ENCODE data around the gene ZFHX3.

The ZFHX3 gene

GRCh38 chr16:72862090-72862489 is 185.8 kb downstream of the ZFHX3 start:
- no peak for DNase-seq

DNA sequence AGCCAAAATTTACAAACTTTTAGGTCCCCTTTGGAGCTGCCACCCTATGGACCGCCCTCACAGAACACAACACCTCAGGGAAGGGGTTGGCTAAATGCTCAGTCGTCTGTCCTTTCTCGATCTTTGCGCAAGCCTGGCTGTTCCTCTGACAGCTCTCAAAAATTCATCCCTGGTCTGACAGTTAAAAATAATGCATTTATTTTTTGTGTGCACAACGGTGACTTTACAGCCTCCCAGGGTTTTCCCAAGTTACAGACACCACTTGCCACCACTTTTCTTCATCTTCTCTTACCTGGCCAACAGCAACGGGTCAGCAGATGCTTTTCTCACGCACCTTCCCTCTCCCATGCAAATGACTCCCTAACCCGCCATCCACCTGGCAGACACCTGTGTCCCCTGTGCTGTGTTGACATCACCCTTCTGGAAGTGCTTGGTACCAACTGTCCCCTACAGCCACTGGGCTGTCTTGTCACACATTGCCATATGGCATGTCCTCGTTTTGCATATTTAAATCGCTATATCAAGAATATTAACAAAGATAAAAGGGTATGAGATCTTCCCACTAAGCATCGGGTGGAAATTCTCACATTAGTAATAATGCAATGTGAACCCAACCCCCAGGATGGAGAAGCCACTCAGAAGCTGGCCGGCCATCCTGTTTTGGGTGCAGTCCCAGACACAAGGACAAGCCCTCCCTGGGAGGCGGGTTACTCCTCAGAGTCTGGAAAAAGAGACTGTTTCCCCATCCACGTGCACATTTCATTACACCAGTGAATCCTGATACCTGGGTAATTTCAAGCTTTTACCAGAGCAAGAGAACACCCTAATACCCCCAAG is 187.0 kb downstream of the ZFHX3 start:
- DNase-seq = no peak

DNA sequence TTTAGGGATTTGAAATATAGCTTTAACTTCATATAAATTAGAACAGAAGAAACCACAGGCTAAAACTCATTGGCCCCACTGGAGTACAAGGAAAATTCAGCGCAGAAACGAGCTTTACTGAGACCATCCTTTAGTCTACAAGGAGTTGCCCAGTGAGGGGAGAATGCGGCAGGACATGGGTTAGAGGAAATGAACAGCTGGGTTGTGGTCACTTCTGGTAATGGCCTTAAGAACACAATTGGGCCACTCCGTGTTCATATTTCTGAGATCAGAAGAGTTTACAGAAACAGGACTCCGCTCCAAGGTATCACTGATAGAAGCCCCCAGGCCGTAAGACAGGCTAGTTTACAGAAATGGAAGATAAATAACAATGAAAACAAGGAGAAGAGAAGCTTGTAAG is 188.3 kb downstream of the ZFHX3 start:
- no peak for DNase-seq

- DNase-seq = no peak
These were observed 189.0 kb downstream of the ZFHX3 start for GRCh38 chr16:72858665-72859493.

- DNase-seq = no peak
These were observed 189.9 kb downstream of the ZFHX3 start for GRCh38 chr16:72857834-72858664.

DNA sequence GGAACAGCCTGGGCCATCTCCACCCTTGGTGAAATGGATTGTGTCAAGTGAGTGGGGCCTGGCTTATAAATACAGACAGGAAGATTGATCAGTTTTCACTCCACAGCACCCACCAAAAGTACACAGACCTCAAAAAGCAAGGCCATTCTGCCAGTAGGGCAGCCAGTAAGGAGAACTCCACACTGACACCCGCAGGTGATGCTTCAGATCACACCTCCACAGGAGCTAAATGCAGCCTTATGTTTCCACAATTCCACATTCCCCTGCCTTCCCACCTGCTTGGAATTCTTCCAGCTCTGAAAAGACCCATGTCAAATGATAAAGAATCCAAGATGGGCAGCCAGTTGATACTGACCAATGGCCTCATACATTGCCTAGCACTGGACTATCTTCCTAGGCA is 191.1 kb downstream of the ZFHX3 start:
- DNase-seq = no peak

DNA sequence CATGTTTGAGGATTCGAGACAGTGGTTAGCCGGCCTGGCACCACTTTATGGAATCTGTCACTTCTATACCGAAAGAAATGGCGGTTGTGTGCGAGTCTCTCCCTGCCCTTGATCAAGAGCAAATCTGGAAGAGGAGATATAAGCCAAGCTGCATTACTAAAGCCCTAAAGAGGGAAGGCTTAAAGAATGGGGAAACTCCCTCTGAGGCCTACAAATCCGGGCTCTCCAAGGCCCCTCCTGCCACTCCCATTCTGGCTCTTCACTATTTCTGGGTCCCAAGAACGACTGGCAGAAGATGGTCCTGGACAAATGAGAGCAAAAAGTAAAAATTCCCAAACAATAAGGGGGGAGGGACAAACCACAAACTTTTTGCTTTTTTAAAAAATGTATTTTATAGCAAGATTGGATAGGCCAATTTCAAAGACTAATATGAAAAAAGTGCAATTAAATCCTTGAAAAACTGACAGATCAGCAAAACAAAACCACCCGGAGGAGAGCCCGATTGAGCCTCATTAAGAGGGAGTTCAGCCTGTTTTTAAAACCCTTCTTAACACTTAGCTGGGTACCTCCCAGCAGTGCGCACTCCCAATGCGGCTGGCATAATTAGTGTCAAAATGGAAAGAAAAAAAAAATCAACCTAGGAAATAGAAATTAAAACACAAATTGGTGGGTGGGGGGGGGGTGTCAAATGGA is 193.5 kb downstream of the ZFHX3 start:
- DNase-seq = no peak

GRCh38 chr16:72853575-72854266 is 194.2 kb downstream of the ZFHX3 start:
- DNase-seq = no peak

DNA sequence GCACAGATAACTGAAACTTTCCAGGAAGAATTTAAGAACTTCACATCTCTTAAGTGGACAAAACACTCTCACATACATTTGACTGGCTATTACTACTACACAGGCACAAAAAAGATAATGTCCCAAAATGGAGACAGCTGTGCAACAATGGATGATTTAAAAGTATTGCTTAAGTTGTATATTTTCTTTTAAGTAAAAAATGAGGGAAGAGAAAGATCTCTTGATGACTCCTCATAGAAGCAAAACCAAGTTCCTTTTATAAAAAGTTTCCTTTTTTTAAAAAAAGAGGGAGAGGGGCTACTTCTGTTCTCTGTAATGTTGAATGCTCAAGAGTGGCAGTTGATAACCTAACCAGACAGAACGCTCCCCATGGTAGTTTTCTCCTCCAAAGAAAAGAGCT is 195.5 kb downstream of the ZFHX3 start:
- DNase-seq = no peak

DNA sequence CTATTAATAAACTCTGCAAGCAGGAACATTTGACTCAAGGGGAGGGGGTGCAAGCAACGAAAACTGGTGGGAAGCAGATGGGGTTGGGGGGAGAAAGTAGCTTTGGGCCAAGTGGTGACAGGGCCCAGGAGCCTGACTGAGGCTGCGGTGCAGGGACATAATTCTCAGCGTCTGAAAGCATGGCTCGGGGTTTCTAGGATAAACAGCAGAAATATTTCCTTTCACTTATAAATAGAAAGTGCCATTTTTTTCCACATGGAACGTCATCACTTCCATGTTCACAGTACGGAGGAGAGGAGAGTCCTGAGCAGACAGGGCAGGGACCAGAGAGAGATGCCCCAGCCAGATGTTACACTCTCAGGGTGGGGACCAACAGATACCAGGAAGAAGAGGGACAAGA is 197.1 kb downstream of the ZFHX3 start:
- DNase-seq = no peak

DNA sequence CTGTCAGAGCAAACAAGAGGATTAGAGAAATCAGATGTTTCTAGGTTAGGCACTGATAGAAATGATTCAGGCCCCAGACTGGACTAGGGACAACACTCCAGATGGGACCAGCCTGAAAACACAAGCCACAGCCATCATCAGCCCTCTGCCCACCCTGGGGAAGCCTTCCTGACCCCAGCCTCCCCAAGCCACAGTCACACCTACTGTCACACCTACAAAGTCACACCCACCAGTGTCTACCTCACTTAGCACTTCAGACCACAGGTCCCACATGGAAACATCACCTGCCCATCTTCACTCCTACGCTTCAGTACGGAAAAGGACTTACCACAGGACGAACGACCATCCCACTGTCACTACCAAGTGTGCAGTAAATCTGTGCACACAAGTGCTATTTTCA is 197.9 kb downstream of the ZFHX3 start:
- DNase-seq = no peak

- peak; percentile 82 for DNase-seq
These were observed 198.9 kb downstream of the ZFHX3 start for GRCh38 chr16:72848759-72849664.

DNA sequence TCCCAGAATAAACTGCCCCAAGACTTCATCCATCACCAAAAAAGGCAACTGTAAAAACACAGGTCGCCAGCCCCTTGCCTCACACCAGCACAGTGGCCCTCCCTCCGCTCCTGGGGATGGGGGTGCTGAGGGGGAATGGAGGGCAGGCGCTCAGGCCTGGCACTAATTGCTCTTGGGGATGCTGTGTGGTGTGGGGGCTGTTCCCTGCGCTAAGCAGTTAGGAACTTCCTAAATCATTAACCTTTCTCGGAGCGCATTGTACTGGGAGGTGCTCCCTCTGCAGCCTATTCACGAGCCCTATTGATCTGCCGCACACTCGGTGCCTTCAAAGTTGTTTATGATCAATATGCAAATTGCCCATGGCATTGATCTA is 199.9 kb downstream of the ZFHX3 start:
- no peak for DNase-seq

GRCh38 chr16:72847187-72848027 is 200.5 kb downstream of the ZFHX3 start:
- DNase-seq = no peak

- DNase-seq = no peak
These were observed 201.3 kb downstream of the ZFHX3 start for GRCh38 chr16:72846594-72846993.

GRCh38 chr16:72845322-72846020 is 202.5 kb downstream of the ZFHX3 start:
- DNase-seq = no peak

- DNase-seq = no peak
These were observed 203.6 kb downstream of the ZFHX3 start for GRCh38 chr16:72844225-72844920.

DNA sequence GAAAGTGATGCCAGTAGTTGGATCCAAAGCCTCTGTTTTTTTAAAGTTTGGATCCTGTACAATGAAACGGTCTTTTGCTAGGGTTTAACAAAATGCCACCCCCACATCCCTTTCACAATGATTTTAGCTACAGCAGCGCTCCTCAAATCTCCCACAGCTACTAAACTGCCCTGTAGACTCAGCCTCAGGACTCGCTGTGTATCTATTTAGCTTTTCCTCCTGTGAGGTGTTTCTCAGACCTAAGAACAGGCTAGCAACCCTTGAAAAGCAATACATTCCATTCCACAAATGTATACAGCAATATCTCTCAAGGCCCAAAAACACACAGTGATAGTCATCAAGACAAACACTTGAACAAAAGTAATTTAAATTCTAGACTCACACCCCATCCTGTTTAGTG is 206.4 kb downstream of the ZFHX3 start:
- DNase-seq = no peak

Data from amniotic stem cell (primary cell).